HUES64 (cell line): ENCODE data around the gene IL26.

Experiments
- H3K27ac ChIP-seq: 2 replicates; pipeline ENCODE4 v1.7.0; 2013; ENCODE audit warnings: low read depth, low read length, inconsistent platforms
- H3K27me3 ChIP-seq: 2 replicates; pipeline ENCODE4 v1.6.1; 2013; ENCODE audit warnings: mild to moderate bottlenecking, low read length; ENCODE audit not compliant: insufficient read depth
- H3K36me3 ChIP-seq: 2 replicates; pipeline ENCODE4 v1.6.1; 2013; ENCODE audit warnings: mild to moderate bottlenecking, low read length; ENCODE audit not compliant: insufficient read depth
- H3K4me1 ChIP-seq: 2 replicates; pipeline ENCODE4 v1.6.1; 2013; ENCODE audit warnings: mild to moderate bottlenecking, low read length, moderate library complexity; ENCODE audit not compliant: insufficient read depth
- H3K4me3 ChIP-seq: 2 replicates; pipeline ENCODE4 v1.5.1; 2013; ENCODE audit warnings: mild to moderate bottlenecking, low read length, moderate library complexity
- H3K9ac ChIP-seq: 2 replicates; pipeline ENCODE4 v1.6.1; 2013; ENCODE audit warnings: mild to moderate bottlenecking, low read depth, low read length
- H3K9me3 ChIP-seq: 2 replicates; pipeline ENCODE4 v1.6.1; 2013; ENCODE audit warnings: low read depth, low read length; ENCODE audit not compliant: insufficient read depth
- WGBS: fragments of 150-250, 120-280 bp; methylation state at CpG from one replicate; pipeline ENCODE4 v1.1.7; 2013; ENCODE audit warnings: missing lambda C conversion rate; 5-methylcytosine and 5-hydroxymethylcytosine counted together

The IL26 gene

GRCh38 chr12:68260153-68260552, 34.5 kb upstream of the IL26 start:
- 99% methylated on average over 3 of the region's 3 CpGs for WGBS
- no peak overlapping the region for H3K9ac ChIP-seq

GRCh38 chr12:68259318-68259940, 33.8 kb upstream of the IL26 start:
- Histone ChIP-seq H3K9ac (no peak overlapping the region), H3K36me3 (no peaks in the 10 kb centered on the region), H3K4me1 (peaks cover 6% of the 10 kb centered on the region; the same call in 1 of the 2 replicates), H3K9me3 (no peaks in the 10 kb centered on the region), H3K27ac (no peak overlapping the region), H3K27me3 (no peaks in the 10 kb centered on the region), H3K4me3 (no peak overlapping the region)
- 75% methylated on average over 2 of the region's 3 CpGs for WGBS

More at GRCh38 chr12:68260153-68260552, 34.5 kb upstream of the IL26 start:
- H3K36me3 ChIP-seq: no peaks in the 10 kb centered on the region
- no peaks in the 10 kb centered on the region for H3K9me3 ChIP-seq
- no peak overlapping the region for H3K4me3 ChIP-seq
- H3K4me1 ChIP-seq: peaks cover 6% of the 10 kb centered on the region; the same call in 1 of the 2 replicates
- H3K27ac ChIP-seq: no peak overlapping the region
- no peaks in the 10 kb centered on the region for H3K27me3 ChIP-seq

- WGBS: 91% methylated on average over 7 of the region's 7 CpGs
- Histone ChIP-seq H3K36me3 (no peaks in the 10 kb centered on the region), H3K9me3 (no peaks in the 10 kb centered on the region), H3K4me3 (no peak within 1 kb of the TSS), H3K4me1 (no peaks in the 10 kb centered on the region), H3K27ac (no peak within 1 kb of the TSS), H3K27me3 (peaks cover 4% of the 10 kb centered on the region; the same call in 1 of the 2 replicates), H3K9ac (no peak within 1 kb of the TSS)
Observed at GRCh38 chr12:68253504-68253903, 27.9 kb upstream of the IL26 start, which contains the start of gene IL22. TSS of gene IL22 (minus strand) at chr12:68253604. CDS start at chr12:68253448, 156 bp downstream.

- Histone ChIP-seq H3K27ac (no peak overlapping the region), H3K9ac (no peak overlapping the region), H3K27me3 (peaks cover 4% of the 10 kb centered on the region; the same call in 1 of the 2 replicates), H3K9me3 (peaks cover 6% of the 10 kb centered on the region; the same call in 1 of the 2 replicates), H3K36me3 (no peaks in the 10 kb centered on the region), H3K4me1 (no peaks in the 10 kb centered on the region), H3K4me3 (no peak overlapping the region)
- WGBS: 95% methylated on average over 5 of the region's 5 CpGs
Observed at GRCh38 chr12:68252077-68252476, 26.5 kb upstream of the IL26 start.

- peaks cover 4% of the 10 kb centered on the region; the same call in 1 of the 2 replicates for H3K27me3 ChIP-seq
- 76% methylated on average over 3 of the region's 3 CpGs for WGBS
- no peak overlapping the region for H3K27ac ChIP-seq
- no peaks in the 10 kb centered on the region for H3K36me3 ChIP-seq
- H3K4me1 ChIP-seq: peaks cover under 1% of the 10 kb centered on the region; the same call in 1 of the 2 replicates
- H3K9me3 ChIP-seq: peaks cover 6% of the 10 kb centered on the region; the same call in 1 of the 2 replicates
- H3K9ac ChIP-seq: no peak overlapping the region
- no peak overlapping the region for H3K4me3 ChIP-seq
Observed at GRCh38 chr12:68250454-68250853, 24.8 kb upstream of the IL26 start.

- Histone ChIP-seq H3K9me3 (peaks cover 6% of the 10 kb centered on the region; the same call in 1 of the 2 replicates), H3K4me3 (no peak overlapping the region), H3K9ac (no peak overlapping the region), H3K4me1 (peaks cover 7% of the 10 kb centered on the region; the same call in 1 of the 2 replicates), H3K27ac (no peak overlapping the region), H3K36me3 (no peaks in the 10 kb centered on the region), H3K27me3 (peaks cover 4% of the 10 kb centered on the region; the same call in 1 of the 2 replicates)
Observed at GRCh38 chr12:68247785-68248184, 22.2 kb upstream of the IL26 start.

- H3K4me1 ChIP-seq: peaks cover 7% of the 10 kb centered on the region; the same call in 1 of the 2 replicates
- peaks cover 6% of the 10 kb centered on the region; the same call in 1 of the 2 replicates for H3K9me3 ChIP-seq
- no peak overlapping the region for H3K4me3 ChIP-seq
- WGBS: 96% methylated on average over 6 of the region's 6 CpGs
- H3K27me3 ChIP-seq: peaks cover under 1% of the 10 kb centered on the region; the same call in 1 of the 2 replicates
- no peak overlapping the region for H3K9ac ChIP-seq
- no peak overlapping the region for H3K27ac ChIP-seq
- no peaks in the 10 kb centered on the region for H3K36me3 ChIP-seq
Observed at GRCh38 chr12:68246350-68246749, 20.7 kb upstream of the IL26 start.

- 84% methylated on average over 6 of the region's 6 CpGs for WGBS
- no peak overlapping the region for H3K4me3 ChIP-seq
- H3K27me3 ChIP-seq: no peaks in the 10 kb centered on the region
- H3K4me1 ChIP-seq: peaks cover 7% of the 10 kb centered on the region; the same call in 1 of the 2 replicates
- H3K9ac ChIP-seq: no peak overlapping the region
- H3K36me3 ChIP-seq: no peaks in the 10 kb centered on the region
- no peak overlapping the region for H3K27ac ChIP-seq
- peaks cover 6% of the 10 kb centered on the region; the same call in 1 of the 2 replicates for H3K9me3 ChIP-seq
Observed at GRCh38 chr12:68245180-68246021, 19.8 kb upstream of the IL26 start.

GRCh38 chr12:68242777-68243176, 17.2 kb upstream of the IL26 start:
- no peaks in the 10 kb centered on the region for H3K27me3 ChIP-seq
- no peak overlapping the region for H3K27ac ChIP-seq
- H3K36me3 ChIP-seq: no peaks in the 10 kb centered on the region
- H3K9ac ChIP-seq: no peak overlapping the region
- H3K4me3 ChIP-seq: no peak overlapping the region
- peaks cover 6% of the 10 kb centered on the region; the same call in 1 of the 2 replicates for H3K9me3 ChIP-seq
- H3K4me1 ChIP-seq: peaks cover 7% of the 10 kb centered on the region; the same call in 1 of the 2 replicates

- H3K4me3 ChIP-seq: no peak overlapping the region
- H3K9me3 ChIP-seq: no peaks in the 10 kb centered on the region
- H3K27me3 ChIP-seq: no peaks in the 10 kb centered on the region
- H3K4me1 ChIP-seq: peaks cover 7% of the 10 kb centered on the region; the same call in 1 of the 2 replicates
- 81% methylated on average over 1 of the region's 1 CpG for WGBS
- no peak overlapping the region for H3K27ac ChIP-seq
- H3K36me3 ChIP-seq: no peaks in the 10 kb centered on the region
- H3K9ac ChIP-seq: no peak overlapping the region
Observed at GRCh38 chr12:68240975-68241374, 15.4 kb upstream of the IL26 start.

GRCh38 chr12:68240079-68240478, 14.5 kb upstream of the IL26 start:
- H3K4me3 ChIP-seq: no peak overlapping the region
- no peaks in the 10 kb centered on the region for H3K36me3 ChIP-seq
- H3K27me3 ChIP-seq: no peaks in the 10 kb centered on the region
- no peak overlapping the region for H3K27ac ChIP-seq
- no peak overlapping the region for H3K9ac ChIP-seq
- H3K4me1 ChIP-seq: peaks cover 3% of the 10 kb centered on the region; the same call in 1 of the 2 replicates
- H3K9me3 ChIP-seq: no peaks in the 10 kb centered on the region
- WGBS: 84% methylated on average over 1 of the region's 1 CpG
